Mucosa of descending colon (tissue), 3 donors: ENCODE results near the gene ADISSP. TPM values are rescaled to one million over a fixed set of nuclear protein-coding genes. Genes with fewer than 3 reads are reported as not detected.

Experiments used
- ATAC-seq: fragments of 200-7000 bp; cut with Tn5 transposase; one replicate; pipeline ENCODE4 v1.9.1; 2020; ENCODE audit warnings: mild to moderate bottlenecking, moderate library complexity
- DNase-seq, 3 donors: peaks; one replicate each; pipeline ENCODE4 v3.0.0-alpha.2; 2020
- H3K36me3 ChIP-seq: fragments of 200-600 bp; one replicate; pipeline ENCODE4 v1.8.0; 2021; ENCODE audit warnings: low read depth, mild to moderate bottlenecking
- H3K4me1 ChIP-seq: fragments of 200-600 bp; one replicate; pipeline ENCODE4 v1.8.0; 2021; ENCODE audit warnings: low read depth, mild to moderate bottlenecking
- H3K4me3 ChIP-seq: fragments of 200-600 bp; one replicate; pipeline ENCODE4 v1.8.0; 2021; ENCODE audit warnings: mild to moderate bottlenecking
- H3K9me3 ChIP-seq: fragments of 200-600 bp; one replicate; pipeline ENCODE4 v1.8.0; 2021; ENCODE audit warnings: mild to moderate bottlenecking
- CTCF ChIP-seq: fragments of 200-600 bp; IDR thresholded peaks from one replicate; pipeline ENCODE4 v1.8.0; 2022; ENCODE audit warnings: antibody characterized with exemption, mild to moderate bottlenecking
- intact Hi-C, 2 donors: fragments of 100-400 bp; cut with DNase I in 1 of 2; cut with micrococcal nuclease in 1 of 2; formaldehyde crosslinking; loops; one replicate each; pipeline versions ENCODE4 v1.11.0 to v1.11.1; 2022; cut with DNase I, micrococcal nuclease
- total RNA-seq, 3 donors: library from RNA; stranded (reverse); fragmentation: NEBNext Ultra II Directional in 2 of 3; extraction: Animal tissue kit (Norgen Biotek cat#: 25700) in 2 of 3; gene quantifications; one replicate each; pipeline versions ENCODE4 v1.2.1 to v1.2.4, GENCODE V29; 2021 to 2023
- donor health status: DM: no; HTN: no; CAD: no; lungs with moderate emphysema.
- donor health status: DM: no; HTN: no; CAD: no.
- donor health status: DM: no; HTN: yes; CAD: no.

The ADISSP gene
- total RNA-seq, 3 donors from 2014 or later: 14.5 to 69.6 (median 26.5) TPM

GRCh38 chr20:3705491-3705969 lies 62.0 kb downstream of the ADISSP start:
- intact Hi-C loops: no loop called here

GRCh38 chr20:3704087-3704486 lies 63.5 kb downstream of the ADISSP start:
- intact Hi-C loops: no loop called here
- H3K36me3 ChIP-seq: no peaks in the 10 kb centered on the region
- H3K9me3 ChIP-seq: no peaks in the 10 kb centered on the region
- no peak overlapping the region for H3K4me3 ChIP-seq
- no peak for TF ChIP-seq CTCF
- H3K4me1 ChIP-seq: no peaks in the 10 kb centered on the region
- DNase-seq (no peak), ATAC-seq (no peak)

More at GRCh38 chr20:3705491-3705969, 62.0 kb downstream of the ADISSP start:
- TF ChIP-seq CTCF: no peak
- Histone ChIP-seq H3K36me3 (no peaks in the 10 kb centered on the region), H3K4me3 (no peak overlapping the region), H3K9me3 (no peaks in the 10 kb centered on the region), H3K4me1 (no peaks in the 10 kb centered on the region)
- ATAC-seq: no peak
- DNase-seq: no peak

Other genes with a start within 250 kb of the ADISSP start
- not detected for gene GFRA4, start 104.4 kb downstream of the ADISSP start, total RNA-seq
- gene ADAM33, start 85.7 kb downstream of the ADISSP start, total RNA-seq: 10 to 100 TPM in 1 of 3 donors, 1 to 10 TPM in 2; 6.4 to 86.6 (median 9.7) TPM
- 10 to 100 TPM in 2 of 3 donors, 1 to 10 TPM in 1; 3.3 to 21.7 (median 12.2) TPM for gene SIGLEC1, start 55.2 kb downstream of the ADISSP start, total RNA-seq
- gene HSPA12B, start 35.1 kb downstream of the ADISSP start, total RNA-seq: 1 to 10 TPM; 1.2 to 5.9 (median 3.4) TPM
- under 1 TPM in 1 of 3 donors, not detected in 2; 0.19 TPM for gene SPEF1, start 13.7 kb upstream of the ADISSP start, total RNA-seq
- 100 to 1,000 TPM in 1 of 3 donors, 10 to 100 TPM in 2; 71.7 to 114 (median 75.0) TPM for gene CENPB, start 19.0 kb upstream of the ADISSP start, total RNA-seq
- 10 to 100 TPM; 12.2 to 52.0 (median 38.4) TPM for gene CDC25B, start 28.6 kb upstream of the ADISSP start, total RNA-seq
- gene AP5S1, start 52.8 kb upstream of the ADISSP start, total RNA-seq: 10 to 100 TPM; 13.0 to 18.6 (median 13.9) TPM
- 10 to 100 TPM; 60.7 to 79.5 (median 72.3) TPM for gene MAVS, start 79.1 kb upstream of the ADISSP start, total RNA-seq
- 10 to 100 TPM; 27.6 to 42.3 (median 29.6) TPM for gene PANK2, start 121.6 kb upstream of the ADISSP start, total RNA-seq
- gene RNF24, start 247.8 kb upstream of the ADISSP start, total RNA-seq: 1 to 10 TPM; 3.2 to 8.2 (median 7.5) TPM